Endothelial cell of hepatic sinusoid (primary cell): ENCODE data around the gene FAM174C.

Experiments
- in situ Hi-C: cut with HindIII; loops from 2 replicates; pipeline ENCODE4 v1.10.0; 2017; ENCODE audit warnings: low sequenced_read_pairs

Gene FAM174C

GRCh38 chr19:1271528-1272422 lies 3.6 kb upstream of the FAM174C start:
- in situ Hi-C loops, result no loop called here

DNA sequence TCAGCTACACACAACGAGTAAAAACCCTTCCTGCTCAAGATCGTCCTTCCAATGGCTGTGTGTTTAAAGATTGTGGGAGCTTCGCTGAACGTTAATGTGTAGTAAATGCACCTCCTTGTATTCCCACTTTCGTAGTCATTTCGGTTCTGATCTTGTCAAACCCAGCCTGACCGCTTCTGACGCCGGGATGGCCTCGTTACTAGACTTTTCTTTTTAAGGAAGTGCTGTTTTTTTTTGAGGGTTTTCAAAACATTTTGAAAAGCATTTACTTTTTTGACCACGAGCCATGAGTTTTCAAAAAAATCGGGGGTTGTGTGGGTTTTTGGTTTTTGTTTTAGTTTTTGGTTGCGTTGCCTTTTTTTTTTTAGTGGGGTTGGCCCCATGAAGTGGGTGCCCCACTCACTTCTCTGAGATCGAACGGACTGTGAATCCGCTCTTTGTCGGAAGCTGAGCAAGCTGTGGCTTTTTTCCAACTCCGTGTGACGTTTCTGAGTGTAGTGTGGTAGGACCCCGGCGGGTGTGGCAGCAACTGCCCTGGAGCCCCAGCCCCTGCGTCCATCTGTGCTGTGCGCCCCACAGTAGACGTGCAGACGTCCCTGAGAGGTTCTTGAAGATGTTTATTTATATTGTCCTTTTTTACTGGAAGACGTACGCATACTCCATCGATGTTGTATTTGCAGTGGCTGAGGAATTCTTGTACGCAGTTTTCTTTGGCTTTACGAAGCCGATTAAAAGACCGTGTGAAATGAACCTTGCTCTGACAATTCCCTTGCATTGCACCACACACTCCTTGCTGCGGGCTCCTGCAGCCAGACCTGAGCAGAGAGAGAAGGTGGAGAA lies 2.7 kb upstream of the FAM174C start:
- in situ Hi-C loops, result no loop called here

DNA sequence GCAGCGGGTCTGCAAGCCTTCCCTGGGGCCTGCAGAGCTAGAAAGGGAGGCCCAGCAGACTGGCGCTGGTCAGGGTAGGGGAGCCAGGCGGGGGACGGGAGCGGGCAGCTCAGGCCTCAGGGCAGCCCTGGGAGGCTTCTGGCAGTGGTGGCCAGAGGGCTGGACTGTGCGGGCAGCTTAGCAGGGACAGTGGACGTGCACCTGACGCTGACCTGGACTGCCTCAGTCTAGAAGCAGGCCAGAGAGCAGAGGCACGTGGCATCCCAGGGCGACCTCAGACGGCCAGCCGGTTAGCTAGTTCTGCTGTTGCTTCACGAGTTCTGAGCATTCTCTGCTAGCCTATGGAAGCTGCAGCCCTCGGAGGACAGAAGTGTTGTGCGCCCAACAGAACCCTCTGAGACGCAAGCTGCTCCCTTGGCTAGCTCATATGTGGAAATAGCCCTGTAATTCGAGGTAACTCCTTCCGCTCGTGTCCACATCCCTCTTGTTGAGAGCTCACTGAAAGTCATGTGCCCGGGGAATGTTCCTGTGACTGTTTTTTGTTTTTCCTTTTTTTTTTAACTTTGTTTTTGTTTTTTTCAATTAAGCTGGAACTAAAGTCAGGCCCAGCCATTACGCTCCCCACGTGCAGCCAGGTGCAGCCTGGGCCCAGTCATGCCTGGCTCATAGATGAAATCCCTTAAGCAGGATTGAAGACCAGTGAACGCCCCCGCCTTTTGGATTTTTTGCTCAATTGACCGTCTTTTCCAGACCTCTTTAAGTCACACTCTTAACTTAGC lies 1.9 kb upstream of the FAM174C start:
- in situ Hi-C loops, result no loop called here

DNA sequence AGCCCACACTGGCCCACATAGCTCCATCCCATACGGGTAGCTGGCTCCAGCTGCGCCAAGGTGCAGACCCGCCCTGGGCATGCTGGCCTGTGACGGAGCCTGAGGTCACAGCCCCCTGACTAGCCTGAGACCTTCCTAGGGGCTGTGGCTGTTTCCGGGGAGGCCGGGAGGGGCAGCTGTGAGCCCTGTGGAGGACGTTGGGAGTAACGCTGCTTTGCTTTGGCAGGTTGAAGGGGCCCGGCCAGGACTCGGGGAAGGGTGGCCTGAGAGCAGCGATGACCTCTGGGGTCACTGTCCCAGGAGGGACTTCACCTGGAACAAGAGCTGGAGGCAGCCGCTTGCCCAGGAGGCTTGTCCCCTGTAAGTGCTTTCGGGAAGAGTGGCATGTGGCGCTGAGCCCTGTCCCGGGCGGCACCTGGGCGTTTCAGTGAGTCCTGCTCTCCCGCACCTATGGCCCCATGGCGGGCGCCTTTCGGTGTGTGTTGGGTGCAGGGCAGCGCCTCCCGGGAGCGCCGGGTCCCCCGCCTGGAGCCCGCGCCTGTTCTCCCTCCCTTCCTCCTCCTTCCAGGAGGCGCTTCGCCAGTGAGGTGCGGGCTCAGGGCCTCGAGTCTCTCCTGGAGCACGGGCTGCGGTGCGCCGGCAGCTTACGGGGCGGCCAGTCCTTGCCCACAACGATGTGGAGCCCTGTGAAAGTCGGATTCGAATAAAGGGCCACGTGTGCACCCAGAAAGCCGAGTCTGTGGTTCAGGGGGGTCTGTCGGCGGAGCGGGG lies 1.1 kb upstream of the FAM174C start:
- in situ Hi-C loops, result no loop called here

GRCh38 chr19:1274852-1275259 lies 474 bp upstream of the FAM174C start:
- in situ Hi-C loops, result no loop called here

- in situ Hi-C loops, result no loop called here
Measured at GRCh38 chr19:1275976-1276627, 772 bp downstream of the FAM174C start.

GRCh38 chr19:1276628-1277022 lies 1.3 kb downstream of the FAM174C start:
- in situ Hi-C loops, result no loop called here

GRCh38 chr19:1277061-1277460 lies 1.7 kb downstream of the FAM174C start:
- in situ Hi-C loops, result no loop called here

DNA sequence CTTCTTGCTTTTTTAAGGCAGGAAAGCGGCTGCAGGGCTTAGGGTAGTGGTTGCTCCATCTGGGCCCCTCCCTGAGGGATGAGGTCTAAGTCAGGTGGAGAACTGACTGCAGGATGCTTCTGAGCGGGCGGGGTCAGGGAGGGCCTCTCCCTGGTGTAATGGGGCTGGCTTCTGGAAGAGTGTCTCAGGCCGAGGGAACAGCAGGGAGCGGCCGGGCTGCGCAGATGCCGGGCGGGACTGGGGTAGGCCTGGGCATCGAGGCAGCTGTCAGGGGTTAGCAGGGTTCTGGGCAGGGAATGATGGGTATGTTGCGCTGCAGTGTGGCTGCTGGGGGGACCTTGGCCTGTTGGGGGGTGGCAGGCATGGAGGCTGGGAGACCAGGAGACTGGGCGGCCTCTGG lies 2.7 kb downstream of the FAM174C start:
- in situ Hi-C loops, result no loop called here

DNA sequence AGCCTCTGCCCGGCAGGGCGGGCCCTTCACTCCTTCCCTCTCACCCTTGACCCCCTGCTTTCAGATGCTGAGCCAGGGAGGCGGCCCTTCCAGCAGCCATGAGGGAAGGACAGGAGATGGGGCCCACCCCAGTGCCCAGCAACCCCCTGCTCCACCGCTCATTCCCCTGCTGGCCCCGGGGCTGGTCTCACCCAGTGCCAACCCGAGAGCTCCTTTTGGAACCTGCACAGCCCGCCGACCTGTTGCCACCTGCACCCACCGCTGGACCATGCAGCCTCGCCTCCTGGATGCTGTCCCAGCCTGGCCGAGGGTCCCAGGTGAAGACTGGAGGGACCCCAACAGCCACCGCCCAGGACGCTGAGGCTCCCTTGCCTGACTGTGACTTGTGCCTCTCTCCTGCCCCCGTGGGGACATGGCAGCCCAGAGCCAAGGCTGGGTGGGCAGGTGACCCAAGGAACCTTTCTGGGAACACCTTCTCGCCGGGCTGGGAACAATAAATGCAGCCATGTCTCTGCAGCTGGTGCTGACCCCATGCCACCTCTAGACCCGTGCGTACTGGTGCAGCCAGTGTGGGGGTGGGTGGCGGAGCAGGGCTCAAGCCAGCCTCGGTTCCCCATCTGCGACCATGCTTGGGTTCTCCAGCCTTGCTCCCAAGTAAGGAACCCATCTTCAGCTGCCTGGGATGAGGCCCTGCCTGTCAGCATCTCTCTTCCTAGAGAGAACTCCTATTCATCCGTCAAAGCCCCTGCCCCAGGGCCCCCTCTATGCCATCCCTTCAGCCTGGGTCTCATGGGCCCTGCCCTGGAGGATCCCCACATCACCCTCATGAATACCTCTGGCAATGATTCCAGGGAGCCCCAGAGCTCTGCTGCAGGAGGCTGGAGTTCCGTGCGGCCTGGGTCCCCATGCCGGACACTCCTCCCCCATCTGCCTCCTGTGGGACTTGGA lies 3.7 kb downstream of the FAM174C start:
- in situ Hi-C loops, result no loop called here

DNA sequence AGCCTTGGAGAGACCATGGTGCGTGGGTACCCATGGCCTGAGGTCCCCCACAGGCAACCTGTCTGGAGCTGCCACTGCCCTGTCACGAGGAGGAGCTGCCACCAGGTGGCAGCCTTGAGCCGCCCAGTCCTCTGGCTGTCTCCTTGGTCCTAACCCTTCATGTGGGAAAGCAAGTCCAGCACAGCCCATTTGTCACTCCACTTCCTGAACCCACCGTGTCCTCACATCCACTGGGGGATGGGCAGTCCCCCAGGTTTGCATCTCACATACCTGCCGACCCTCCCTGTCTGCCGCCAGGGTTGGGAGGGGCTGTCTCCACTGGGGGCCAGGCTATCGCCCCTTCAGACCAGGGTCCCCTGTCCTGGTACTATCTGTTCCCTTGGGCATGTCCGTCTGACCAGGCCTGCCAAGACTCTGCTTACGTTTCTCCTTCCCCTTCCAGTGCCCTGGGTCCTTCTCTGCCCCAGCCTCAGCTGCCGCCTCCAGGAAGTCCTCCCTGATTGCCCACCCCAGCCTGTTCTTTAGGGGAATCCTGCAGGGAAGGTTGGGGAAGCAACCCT lies 4.5 kb downstream of the FAM174C start:
- in situ Hi-C loops, result loop anchor here (5.0 kb wide), 4 partner anchors 42 to 192 kb away; no protein-coding TSS in a partner anchor

GRCh38 chr19:1280636-1281568 lies 5.6 kb downstream of the FAM174C start:
- in situ Hi-C loops, result loop anchor here (5.0 kb wide), 4 partner anchors 41 to 191 kb away; no protein-coding TSS in a partner anchor

GRCh38 chr19:1281569-1282287 lies 6.4 kb downstream of the FAM174C start:
- in situ Hi-C loops, result loop anchor here (5.0 kb wide), 4 partner anchors 41 to 191 kb away; no protein-coding TSS in a partner anchor

GRCh38 chr19:1282588-1283206 lies 7.4 kb downstream of the FAM174C start:
- in situ Hi-C loops, result loop anchor here (5.0 kb wide), 4 partner anchors 40 to 190 kb away; no protein-coding TSS in a partner anchor

- in situ Hi-C loops, result loop anchor here (5.0 kb wide), 4 partner anchors 39 to 189 kb away; no protein-coding TSS in a partner anchor
Measured at GRCh38 chr19:1283207-1283916, 8.0 kb downstream of the FAM174C start.
